GM23248 (cell line): ENCODE results near the gene MAP3K5. TPM values are rescaled to one million over a fixed set of nuclear protein-coding genes. Genes with fewer than 3 reads are reported as not detected.

Experiments used
- DNase-seq: peaks from one replicate; pipeline ENCODE4 v3.0.0-alpha.2; 2015
- H2AFZ ChIP-seq: fragments of 200-600 bp; sonication (generic); 2 replicates; pipeline ENCODE4 v1.6.1; 2016; ENCODE audit warnings: antibody characterized with exemption
- H3F3A ChIP-seq: fragments of 200-600 bp; sonication (generic); 2 replicates; pipeline ENCODE4 v1.6.1; 2016; ENCODE audit warnings: mild to moderate bottlenecking, antibody characterized with exemption, mixed run types; ENCODE audit not compliant: insufficient read depth
- H3K27ac ChIP-seq: fragments of 200-600 bp; sonication (generic); 2 replicates; pipeline ENCODE4 v1.5.1; 2016; ENCODE audit warnings: mild to moderate bottlenecking
- H3K27me3 ChIP-seq: fragments of 200-600 bp; sonication (generic); replicated peaks from 2 replicates; pipeline ENCODE4 v1.6.1; 2016; ENCODE audit warnings: mild to moderate bottlenecking; ENCODE audit not compliant: insufficient read depth
- H3K36me3 ChIP-seq: fragments of 200-600 bp; sonication (generic); 2 replicates; pipeline ENCODE4 v1.6.1; 2016; ENCODE audit warnings: low read depth, mild to moderate bottlenecking
- H3K4me1 ChIP-seq: fragments of 200-600 bp; sonication (generic); 2 replicates; pipeline ENCODE4 v1.6.1; 2016; ENCODE audit warnings: mild to moderate bottlenecking; ENCODE audit not compliant: insufficient read depth
- H3K4me2 ChIP-seq: fragments of 200-600 bp; sonication (generic); one replicate; pipeline ENCODE4 v1.6.1; 2016; ENCODE audit warnings: mild to moderate bottlenecking; ENCODE audit not compliant: unreplicated experiment
- H3K4me3 ChIP-seq: fragments of 200-600 bp; sonication (generic); 2 replicates; pipeline ENCODE4 v1.5.1; 2016; ENCODE audit warnings: mild to moderate bottlenecking
- H3K79me2 ChIP-seq: fragments of 200-600 bp; sonication (generic); 2 replicates; pipeline ENCODE4 v1.6.1; 2016; ENCODE audit warnings: mild to moderate bottlenecking; ENCODE audit not compliant: insufficient read depth
- H3K9ac ChIP-seq: fragments of 200-600 bp; sonication (generic); 2 replicates; pipeline ENCODE4 v1.6.1; 2016; ENCODE audit warnings: mild to moderate bottlenecking
- H3K9me2 ChIP-seq: fragments of 200-600 bp; sonication (generic); 2 replicates; pipeline ENCODE4 v1.6.1; 2016; ENCODE audit warnings: mixed run types, mild to moderate bottlenecking, moderate library complexity; ENCODE audit not compliant: insufficient read depth
- H3K9me3 ChIP-seq: fragments of 200-600 bp; sonication (generic); one replicate; pipeline ENCODE4 v1.6.1; 2017; ENCODE audit warnings: low read depth
- H4K20me1 ChIP-seq: fragments of 200-600 bp; sonication (generic); 2 replicates; pipeline ENCODE4 v1.6.0; 2016; ENCODE audit not compliant: insufficient read depth
- EZH2 ChIP-seq: fragments of 200-600 bp; sonication (generic); IDR thresholded peaks from 2 replicates; pipeline ENCODE4 v1.6.1; 2018; ENCODE audit warnings: antibody characterized with exemption, mild to moderate bottlenecking; ENCODE audit not compliant: insufficient read depth, poor library complexity, severe bottlenecking
- EZH2phosphoT487 ChIP-seq: fragments of 200-600 bp; sonication (generic); IDR thresholded peaks from 2 replicates; pipeline ENCODE4 v1.6.1; 2018; ENCODE audit warnings: antibody characterized with exemption, moderate library complexity, mild to moderate bottlenecking, low read depth; ENCODE audit not compliant: insufficient read depth
- WGBS, 2 experiments: methylation state at CpG; one replicate each; pipeline ENCODE4 v1.1.6; 2015 to 2017; ENCODE audit warnings: low lambda C conversion rate in 2 of 2, low coverage in 1 of 2; ENCODE audit errors: missing lambda C conversion rate in 2 of 2; 5-methylcytosine and 5-hydroxymethylcytosine counted together
- in situ Hi-C: fragments of 300-500 bp; cut with MboI; formaldehyde crosslinking; loops from 2 replicates; pipeline ENCODE4 v1.15.0; 2020
- polyA plus RNA-seq: library from polyadenylated mRNA; unstranded; fragments of >200 nt; fragmentation: Nextera tagmentation; extraction: Ambion mirVana; gene quantifications from 2 replicates; pipeline ENCODE4 v1.2.1, GENCODE V29; 2016
- total RNA-seq: library from RNA; depleted of rRNA; stranded (reverse); fragments of >200 nt; shearing (Covaris generic); gene quantifications from 2 replicates; pipeline ENCODE4 v1.2.3, GENCODE V29; 2014

The MAP3K5 gene
- total and polyA plus RNA-seq, 2 experiments from 2014 or later = 1.4 to 4.1 TPM

- Histone ChIP-seq H3K4me2 (no peak overlapping the region), H3K4me3 (no peak overlapping the region), H3F3A (no peaks in the 10 kb centered on the region), H3K79me2 (peaks cover 4% of the 10 kb centered on the region; the same call in 1 of the 2 replicates), H3K9me2 (no peaks in the 10 kb centered on the region), H4K20me1 (no peaks in the 10 kb centered on the region), H3K27me3 (no peaks in the 10 kb centered on the region), H3K9me3 (no peaks in the 10 kb centered on the region), H3K4me1 (peaks cover 6% of the 10 kb centered on the region; the same call in 1 of the 2 replicates), H3K9ac (no peak overlapping the region), H3K27ac (no peak overlapping the region), H3K36me3 (no peaks in the 10 kb centered on the region), H2AFZ (no peak overlapping the region)
- TF ChIP-seq EZH2phosphoT487 (no peak), EZH2 (no peak)
- whole genome bisulfite sequencing, 2 experiments = 96 to 97% methylated on average over 3 of the region's 3 CpGs
- in situ Hi-C loops = no loop called here
- DNase-seq = no peak
Measured at GRCh38 chr6:136764517-136764993, 27.7 kb downstream of the MAP3K5 start.

DNA sequence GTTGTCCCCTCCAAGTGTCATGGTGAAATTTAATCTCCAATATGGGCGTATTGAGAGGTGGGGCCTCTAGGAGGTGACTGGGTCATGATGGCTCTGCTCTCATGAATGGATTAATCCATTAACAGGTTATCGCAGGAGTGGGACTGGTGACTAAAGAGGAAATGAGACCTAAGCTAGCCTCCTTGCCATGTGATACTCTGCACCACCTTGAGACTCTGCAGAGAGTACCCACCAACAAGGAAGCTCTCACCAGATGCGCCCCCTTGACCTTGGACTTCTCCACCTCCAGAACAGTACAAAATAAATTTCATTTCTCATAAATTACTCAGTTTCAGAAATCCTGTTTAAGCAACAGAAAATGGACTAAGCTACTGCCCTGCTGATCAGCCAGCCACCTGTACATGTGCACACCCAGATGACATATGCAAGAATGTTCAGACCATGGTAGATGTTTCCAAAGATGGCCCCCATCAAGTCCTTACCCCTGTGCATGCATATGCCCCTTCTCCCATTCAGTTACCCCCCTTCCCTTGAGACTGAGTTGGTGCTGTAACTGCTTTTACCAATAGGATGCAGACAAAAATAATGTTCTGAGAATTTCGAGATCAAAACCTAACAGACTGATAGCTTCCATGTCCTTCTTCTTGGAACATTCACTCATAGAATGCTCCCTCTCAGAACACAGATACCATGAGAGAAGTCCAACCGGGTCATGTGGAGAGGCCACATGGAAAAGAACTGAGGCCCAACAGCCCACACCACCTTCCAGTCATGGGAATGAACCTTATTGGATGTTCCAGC is 28.4 kb downstream of the MAP3K5 start:
- DNase-seq = no peak
- Histone ChIP-seq H3K27me3 (no peaks in the 10 kb centered on the region), H3K4me1 (peaks cover 6% of the 10 kb centered on the region; the same call in 1 of the 2 replicates), H3K4me3 (no peak overlapping the region), H3K36me3 (no peaks in the 10 kb centered on the region), H3K9me2 (no peaks in the 10 kb centered on the region), H3F3A (no peaks in the 10 kb centered on the region), H2AFZ (no peak overlapping the region), H4K20me1 (no peaks in the 10 kb centered on the region), H3K9me3 (no peaks in the 10 kb centered on the region), H3K27ac (no peak overlapping the region), H3K9ac (no peak overlapping the region), H3K4me2 (no peak overlapping the region), H3K79me2 (peaks cover 4% of the 10 kb centered on the region; the same call in 1 of the 2 replicates)
- TF ChIP-seq EZH2phosphoT487 = no peak
- TF ChIP-seq EZH2 = no peak
- in situ Hi-C loops = no loop called here
- WGBS, 2 experiments = 83 to 87% methylated on average over 5 of the region's 5 CpGs

GRCh38 chr6:136763255-136763654 is 29.0 kb downstream of the MAP3K5 start:
- H3K79me2 ChIP-seq = peaks cover 4% of the 10 kb centered on the region; the same call in 1 of the 2 replicates
- 95 to 100% methylated on average over 1 of the region's 1 CpG for WGBS, 2 experiments

DNA sequence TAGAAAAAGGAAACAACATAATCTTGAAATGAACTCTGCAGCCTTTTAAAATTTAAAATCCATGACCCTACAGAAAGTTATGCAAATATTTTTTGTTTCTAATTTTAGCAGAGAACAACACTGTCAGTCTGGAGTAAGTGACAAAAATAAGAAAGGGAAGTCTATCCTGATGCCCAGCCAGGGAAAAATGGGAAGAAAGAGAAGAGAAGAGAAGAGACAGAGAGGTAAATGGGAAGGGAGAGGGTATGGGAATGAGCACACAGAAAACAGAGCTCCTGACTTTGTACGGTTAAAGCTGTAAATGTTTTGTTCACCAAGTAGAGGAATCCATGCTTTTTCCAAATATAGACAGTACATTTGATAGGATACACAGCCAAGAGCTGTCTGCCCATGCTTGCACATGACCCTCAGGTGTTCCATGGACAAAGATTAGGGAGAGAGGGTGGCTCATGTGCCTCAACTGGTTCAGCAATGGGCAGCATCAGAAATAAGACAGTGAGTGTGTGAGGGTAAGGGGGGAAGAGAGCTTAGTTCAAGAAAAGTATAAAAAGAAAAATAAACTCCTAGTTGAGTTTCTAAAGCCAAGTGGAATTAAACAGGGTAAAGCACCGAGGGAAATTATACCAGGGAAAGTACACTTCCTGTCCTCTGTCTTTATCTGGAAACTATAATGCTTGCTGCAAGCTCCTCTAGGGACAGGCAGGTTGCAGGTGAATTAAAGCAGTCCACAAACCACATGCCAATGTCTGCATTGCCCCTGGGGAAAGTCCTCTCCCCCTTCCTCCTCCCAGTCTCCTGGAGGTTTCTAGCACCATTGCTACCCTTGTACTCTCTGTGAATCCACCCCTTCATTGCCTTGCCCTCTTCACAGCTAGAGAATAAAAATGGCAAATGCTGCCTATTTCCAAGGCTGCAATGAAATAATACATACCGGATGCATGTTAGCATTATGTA is 30.0 kb downstream of the MAP3K5 start:
- Histone ChIP-seq H3K36me3 (no peaks in the 10 kb centered on the region), H3K4me3 (no peak overlapping the region), H3K9ac (0 out of 2 replicates have a peak overlapping the region, but pooled peaks have one; percentile 17), H3K9me3 (no peaks in the 10 kb centered on the region), H4K20me1 (no peaks in the 10 kb centered on the region), H3K27me3 (no peaks in the 10 kb centered on the region), H3K27ac (no peak overlapping the region), H3K79me2 (peaks cover 4% of the 10 kb centered on the region; the same call in 1 of the 2 replicates), H3K4me1 (peaks cover 6% of the 10 kb centered on the region; the same call in 1 of the 2 replicates), H3K4me2 (peak overlapping the region; percentile 30), H3K9me2 (no peaks in the 10 kb centered on the region), H2AFZ (peak overlapping the region; percentile 51), H3F3A (no peaks in the 10 kb centered on the region)
- DNase-seq = no peak
- in situ Hi-C loops = no loop called here
- 83 to 84% methylated on average over 3 of the region's 3 CpGs for WGBS, 2 experiments
- no peak for TF ChIP-seq EZH2
- TF ChIP-seq EZH2phosphoT487 = no peak

More at GRCh38 chr6:136763255-136763654, 29.0 kb downstream of the MAP3K5 start:
- TF ChIP-seq EZH2 (no peak), EZH2phosphoT487 (no peak)
- H3K4me3 ChIP-seq = no peak overlapping the region
- no peak for DNase-seq
- no peak overlapping the region for H3K27ac ChIP-seq
- H4K20me1 ChIP-seq = no peaks in the 10 kb centered on the region
- peaks cover 6% of the 10 kb centered on the region; the same call in 1 of the 2 replicates for H3K4me1 ChIP-seq
- no peak overlapping the region for H3K4me2 ChIP-seq
- H3K9me3 ChIP-seq = no peaks in the 10 kb centered on the region
- no peaks in the 10 kb centered on the region for H3K27me3 ChIP-seq
- H2AFZ ChIP-seq = no peak overlapping the region
- in situ Hi-C loops = no loop called here
- H3F3A ChIP-seq = no peaks in the 10 kb centered on the region
- H3K36me3 ChIP-seq = no peaks in the 10 kb centered on the region
- no peaks in the 10 kb centered on the region for H3K9me2 ChIP-seq
- H3K9ac ChIP-seq = no peak overlapping the region
